ENCODE data around the gene SHC2.
"Not testable (repeated sequence)": the region's sequence is repeated elsewhere in the genome, so short reads cannot be mapped to it uniquely, and the experiment has no call there.

The SHC2 gene

GRCh38 chr19:423691-424466 is 37.0 kb downstream of the SHC2 start:
- no peak for DNase-seq (ENCODE audit: low read depth)

- not testable (repeated sequence) for DNase-seq (ENCODE audit: low read depth)
Observed at GRCh38 chr19:422917-423226, 38.0 kb downstream of the SHC2 start.

GRCh38 chr19:422213-422916 is 38.5 kb downstream of the SHC2 start:
- no peak for DNase-seq (ENCODE audit: low read depth)

- no peak for DNase-seq (ENCODE audit: low read depth)
Observed at GRCh38 chr19:419721-420515, 40.9 kb downstream of the SHC2 start.

- no peak for DNase-seq (ENCODE audit: low read depth)
Observed at GRCh38 chr19:418761-419671, 41.8 kb downstream of the SHC2 start.

GRCh38 chr19:416416-416815 is 44.4 kb downstream of the SHC2 start:
- no peak for DNase-seq (ENCODE audit: low read depth)

- DNase-seq (ENCODE audit: low read depth), result no peak
Observed at GRCh38 chr19:415292-415691, 45.5 kb downstream of the SHC2 start.

GRCh38 chr19:413756-414420 is 46.9 kb downstream of the SHC2 start:
- no peak for DNase-seq (ENCODE audit: low read depth)

GRCh38 chr19:412356-413355 is 48.2 kb downstream of the SHC2 start:
- no peak for DNase-seq (ENCODE audit: low read depth)

- no peak for DNase-seq (ENCODE audit: low read depth)
Observed at GRCh38 chr19:411723-412355, 49.0 kb downstream of the SHC2 start.

GRCh38 chr19:411121-411722 is 49.6 kb downstream of the SHC2 start:
- DNase-seq (ENCODE audit: low read depth), result not testable (repeated sequence)

GRCh38 chr19:410243-410781 is 50.5 kb downstream of the SHC2 start:
- no peak for DNase-seq (ENCODE audit: low read depth)

- DNase-seq (ENCODE audit: low read depth), result no peak
Observed at GRCh38 chr19:409516-410242, 51.2 kb downstream of the SHC2 start.

GRCh38 chr19:408902-409515 is 51.8 kb downstream of the SHC2 start, which contains the start of gene C2CD4C:
C2CD4C (minus strand) TSS chr19:409147; CDS start chr19:408361, 786 bp downstream.
- DNase-seq (ENCODE audit: low read depth), result no peak

GRCh38 chr19:408441-408901 is 52.4 kb downstream of the SHC2 start:
- no peak for DNase-seq (ENCODE audit: low read depth)

GRCh38 chr19:407511-408440 is 53.1 kb downstream of the SHC2 start:
- no peak for DNase-seq (ENCODE audit: low read depth)

Data from T-helper 22 cell (primary cell).